Measurements from ENCODE around the gene SND1. TPM values are rescaled to one million over a fixed set of nuclear protein-coding genes. Genes with fewer than 3 reads are reported as not detected.

SND1 gene
- total and polyA plus RNA-seq, 2 of the 4 experiments (the other 2 are of a cell fraction), result 154 to 294 TPM

DNA sequence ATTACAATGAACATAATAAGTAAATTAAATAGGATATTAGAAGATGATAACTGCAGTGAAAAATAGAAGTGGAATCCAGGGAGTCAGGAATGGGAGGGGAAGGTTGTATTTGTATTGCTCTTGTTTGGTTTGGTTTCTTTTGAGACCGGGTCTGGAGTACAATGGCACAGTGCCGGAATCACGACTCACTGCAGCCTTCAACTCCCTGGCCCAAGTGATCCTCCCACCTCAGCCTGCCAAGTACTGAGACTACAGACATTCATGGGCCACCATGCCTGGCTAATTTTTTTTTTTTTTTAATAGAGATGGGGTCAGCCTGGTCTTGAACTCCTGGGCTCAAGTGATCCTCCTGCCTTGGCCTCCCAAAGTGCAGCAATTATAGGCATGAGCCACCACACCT, 439.1 kb downstream of the SND1 start:
- POLR2A ChIA-PET (ENCODE audit: unreplicated experiment), result no interaction called here
- Histone ChIP-seq H3K9me3 (ENCODE audit: control insufficient read depth, insufficient read depth, low read length) (no peaks in the 10 kb centered on the region), H3K79me1 (ENCODE audit: low read depth in 1 of 2, low read length in 2 of 2) (peaks cover 7 to 13% of the 10 kb centered on the region in 2 experiments; a peak in 1 of 4 replicates), H2BK15ac (ENCODE audit: low read depth, low read length) (no peak overlapping the region), H3K18ac (ENCODE audit: low read depth, low read length) (no peak overlapping the region), H3K9me1 (ENCODE audit: insufficient read depth, low read length) (peaks cover 18% of the 10 kb centered on the region), H2BK5ac (ENCODE audit: low read depth, low read length, poor library complexity, severe bottlenecking) (no peak overlapping the region), H2AK5ac (ENCODE audit: low read depth, low read length) (no peak overlapping the region), H3K27ac (ENCODE audit: insufficient read depth, low read length) (no peak overlapping the region), H4K5ac (ENCODE audit: low read depth, low read length) (no peak overlapping the region), H4K8ac (ENCODE audit: low read depth in 2 of 2, low read length in 2 of 2) (no peak overlapping the region), H3K36me3 (ENCODE audit: control insufficient read depth, insufficient read depth, low read length) (peaks cover 72% of the 10 kb centered on the region), H3K4me1 (ENCODE audit: control insufficient read depth, insufficient read depth, low read length) (no peaks in the 10 kb centered on the region), H4K20me1 (ENCODE audit: insufficient read depth, low read length) (no peaks in the 10 kb centered on the region; the same call in 1 of the 2 replicates), H2AFZ (replicated peaks; ENCODE audit: low read length, poor library complexity) (no peak overlapping the region), H3K9ac (ENCODE audit: low read depth, low read length) (no peak overlapping the region), H4K91ac (ENCODE audit: insufficient read depth, low read depth, low read length) (no peak overlapping the region), H2BK120ac (ENCODE audit: low read depth, low read length) (no peak overlapping the region), H3K4me3 (ENCODE audit: insufficient read depth, low read depth, low read length) (no peak overlapping the region), H3K4me2 (ENCODE audit: low read depth, low read length) (no peak overlapping the region), H2BK20ac (ENCODE audit: low read depth, low read length) (no peak overlapping the region), H3K23ac (ENCODE audit: low read depth, low read length) (no peak overlapping the region), H3K27me3 (ENCODE audit: control insufficient read depth, insufficient read depth, low read length) (no peaks in the 10 kb centered on the region), H3K4ac (ENCODE audit: low read depth, low read length) (no peak overlapping the region), H2AK9ac (replicated peaks; ENCODE audit: low read depth, low read length, poor library complexity) (no peak overlapping the region), H3K14ac (replicated peaks; ENCODE audit: low read depth, low read length) (no peak overlapping the region), H3K56ac (ENCODE audit: extremely low read depth, insufficient read depth, low read length) (no peak overlapping the region)
- peak; percentile 71 for ATAC-seq (ENCODE audit: low read depth)
- DNase-seq, result peak; percentile 64
- dilution Hi-C loops (cut with HindIII; ENCODE audit: low sequenced_read_pairs, unreplicated experiment) (no loop called here), intact Hi-C loops (cut with micrococcal nuclease) (no loop called here), in situ Hi-C loops (cut with MboI; ENCODE audit: low sequenced_read_pairs) (no loop called here)
- no peak for TF ChIP-seq RAD21 (IDR thresholded peaks at IDR 0.05; ENCODE audit: low read length)
- no peak for TF ChIP-seq CHD1 (IDR thresholded peaks at IDR 0.05; ENCODE audit: low read depth, low read length)
- TF ChIP-seq CTCF (conservative IDR thresholded peaks at IDR 0.05; ENCODE audit: low read depth, low read length), result no peak
- TF ChIP-seq MAZ (IDR thresholded peaks at IDR 0.05; ENCODE audit: borderline replicate concordance, low read depth, low read length), result no peak
- TF ChIP-seq ELK1 (IDR thresholded peaks at IDR 0.05; ENCODE audit: borderline replicate concordance, low read depth, low read length), result no peak
- TF ChIP-seq MXI1 (IDR thresholded peaks at IDR 0.05; ENCODE audit: borderline replicate concordance, low read depth, low read length), result no peak
- no peak for TF ChIP-seq SMC3 (IDR thresholded peaks at IDR 0.05; ENCODE audit: low read depth, low read length)
- TF ChIP-seq NFE2L2 (IDR thresholded peaks at IDR 0.05; ENCODE audit: low read depth, low read length), result no peak
- no peak for TF ChIP-seq RFX5 (IDR thresholded peaks at IDR 0.05; ENCODE audit: low read depth, low read length)
- no peak for TF ChIP-seq FOS (IDR thresholded peaks at IDR 0.05; ENCODE audit: low read depth, low read length)
- TF ChIP-seq CEBPB (IDR thresholded peaks at IDR 0.05; ENCODE audit: low read depth, low read length), result no peak
- no peak for TF ChIP-seq POLR2A (IDR thresholded peaks at IDR 0.05; ENCODE audit: low read depth, low read length)
- TF ChIP-seq BHLHE40 (IDR thresholded peaks at IDR 0.05; ENCODE audit: low read depth, low read length), result no peak
- no peak for TF ChIP-seq MAFK (IDR thresholded peaks at IDR 0.05; ENCODE audit: low read depth, low read length)
- WGBS, 2 experiments (ENCODE audit: extremely low coverage in 2 of 2, insufficient read length in 1 of 2), result no CpG with 5 or more reads among the region's 3 CpGs
- no TSS peak for BruUV-seq (replicated peaks)
- CTCF ChIA-PET, result no interaction called here
